Measurements from ENCODE around the gene CEP192.

DNA sequence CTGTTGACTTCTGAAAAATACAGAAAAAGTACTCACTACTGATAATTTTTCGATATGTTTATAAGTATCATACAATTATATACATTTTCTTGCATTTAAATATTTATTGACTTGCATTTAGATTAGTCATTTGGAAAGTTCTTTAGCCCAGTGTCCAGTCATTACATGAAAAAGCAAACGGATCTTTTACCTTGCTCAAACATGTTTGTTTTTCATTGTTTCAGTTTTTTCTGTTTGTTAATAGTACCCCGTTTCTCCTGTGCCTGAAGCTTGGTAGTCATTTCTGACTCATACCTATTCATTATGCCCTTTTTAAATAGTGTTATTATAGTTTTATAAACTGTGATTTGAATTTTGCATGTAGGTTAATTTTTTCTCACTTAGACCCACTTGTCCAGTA lies 28.1 kb downstream of the CEP192 start:
- TF ChIP-seq, protein P1, sequence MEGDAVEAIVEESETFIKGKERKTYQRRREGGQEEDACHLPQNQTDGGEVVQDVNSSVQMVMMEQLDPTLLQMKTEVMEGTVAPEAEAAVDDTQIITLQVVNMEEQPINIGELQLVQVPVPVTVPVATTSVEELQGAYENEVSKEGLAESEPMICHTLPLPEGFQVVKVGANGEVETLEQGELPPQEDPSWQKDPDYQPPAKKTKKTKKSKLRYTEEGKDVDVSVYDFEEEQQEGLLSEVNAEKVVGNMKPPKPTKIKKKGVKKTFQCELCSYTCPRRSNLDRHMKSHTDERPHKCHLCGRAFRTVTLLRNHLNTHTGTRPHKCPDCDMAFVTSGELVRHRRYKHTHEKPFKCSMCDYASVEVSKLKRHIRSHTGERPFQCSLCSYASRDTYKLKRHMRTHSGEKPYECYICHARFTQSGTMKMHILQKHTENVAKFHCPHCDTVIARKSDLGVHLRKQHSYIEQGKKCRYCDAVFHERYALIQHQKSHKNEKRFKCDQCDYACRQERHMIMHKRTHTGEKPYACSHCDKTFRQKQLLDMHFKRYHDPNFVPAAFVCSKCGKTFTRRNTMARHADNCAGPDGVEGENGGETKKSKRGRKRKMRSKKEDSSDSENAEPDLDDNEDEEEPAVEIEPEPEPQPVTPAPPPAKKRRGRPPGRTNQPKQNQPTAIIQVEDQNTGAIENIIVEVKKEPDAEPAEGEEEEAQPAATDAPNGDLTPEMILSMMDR (conservative IDR thresholded peaks at IDR 0.05; ENCODE audit: low read depth, low read length) = no peak
- no peak for TF ChIP-seq FOS (IDR thresholded peaks at IDR 0.05; ENCODE audit: low read depth, low read length)

All from IMR-90 (cell line).